ENCODE data around the gene YOD1.

- TF ChIP-seq CTCF (IDR thresholded peaks at IDR 0.05), result no peak
- no peak for TF ChIP-seq EP300 (IDR thresholded peaks at IDR 0.05; ENCODE audit: low read depth)
- no peak for TF ChIP-seq POLR2A (IDR thresholded peaks at IDR 0.05)
These were observed 9.6 kb upstream of the YOD1 start for GRCh38 chr1:207060596-207060995.
